HG02938 (cell line): ENCODE measurements around the gene SETD3.
A peak's percentile ranks its signal among the peaks of the same experiment; 100 is the strongest.

Experiments
- ATAC-seq: cut with Tn5 transposase; IDR thresholded peaks from one replicate; pipeline ENCODE4 v1.9.1; 2021; ENCODE audit warnings: mild to moderate bottlenecking, moderate library complexity; ENCODE audit not compliant: unreplicated experiment

SETD3 gene

DNA sequence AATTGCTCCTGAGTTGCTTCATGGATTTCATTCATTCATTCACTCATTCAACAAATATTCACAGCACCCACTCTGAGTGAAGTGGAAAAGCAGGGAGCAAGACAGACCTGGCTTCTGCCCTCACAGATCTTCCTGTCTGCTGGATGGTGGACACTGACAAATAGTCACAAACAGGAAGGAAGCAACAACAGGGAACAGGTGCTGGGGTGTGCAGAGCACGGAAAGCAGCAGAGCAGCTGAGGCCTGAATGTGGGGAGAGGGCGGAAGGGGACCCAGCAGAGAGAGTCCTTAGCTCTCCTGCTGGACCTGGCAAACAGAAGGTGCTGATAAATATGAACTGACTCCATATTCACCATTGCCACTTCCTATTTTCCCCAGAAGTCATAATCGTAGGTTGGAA, 54.4 kb downstream of the SETD3 start:
- no peak for ATAC-seq

DNA sequence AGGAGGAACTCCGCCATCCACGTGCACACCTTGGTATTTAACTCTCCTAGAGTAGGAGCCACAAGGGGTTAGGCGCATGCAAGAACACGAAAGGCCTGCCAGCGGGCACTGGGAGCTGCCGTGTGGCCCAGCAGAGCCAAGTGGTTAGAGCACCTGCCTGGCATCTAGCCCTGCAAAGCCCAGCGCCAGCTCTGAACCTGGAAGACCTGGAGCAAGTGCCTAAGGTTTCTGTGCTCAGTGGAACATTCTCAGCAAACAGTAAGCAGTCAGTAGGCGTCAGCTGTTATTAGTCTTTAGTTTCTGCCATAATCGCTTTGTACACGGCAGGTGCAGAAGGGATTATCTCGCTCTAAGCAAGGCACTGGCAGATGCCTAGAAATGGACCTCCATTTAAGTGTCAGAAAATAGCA, 55.4 kb downstream of the SETD3 start:
- ATAC-seq: no peak

DNA sequence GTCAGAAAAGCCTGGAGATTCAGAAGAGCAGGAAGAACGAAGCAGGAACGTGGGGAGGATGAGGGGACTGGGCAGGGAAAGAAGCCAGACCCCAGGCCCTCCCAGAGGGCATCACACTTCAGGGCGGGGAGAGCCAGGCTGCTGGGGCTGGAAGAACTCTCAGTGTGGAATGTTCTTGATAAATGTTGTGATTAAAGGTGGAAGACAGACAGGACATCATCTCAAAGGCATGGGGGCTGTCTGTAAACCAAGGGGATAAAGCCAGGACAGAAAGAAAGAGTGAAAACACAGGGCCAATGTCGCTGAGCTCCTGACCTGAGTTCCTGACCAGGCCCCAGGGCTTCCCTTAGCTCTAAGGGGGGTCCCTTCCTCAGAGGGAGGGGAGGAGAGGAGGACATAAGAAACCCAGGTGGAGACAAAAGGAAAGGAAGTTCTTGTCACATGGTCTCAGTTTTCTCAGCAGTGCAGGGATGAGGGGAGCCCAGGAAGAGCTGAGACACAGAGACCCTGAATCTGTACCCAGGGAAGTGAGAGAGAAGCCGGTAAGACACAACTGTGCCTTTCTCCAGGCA, 56.3 kb downstream of the SETD3 start:
- no peak for ATAC-seq

DNA sequence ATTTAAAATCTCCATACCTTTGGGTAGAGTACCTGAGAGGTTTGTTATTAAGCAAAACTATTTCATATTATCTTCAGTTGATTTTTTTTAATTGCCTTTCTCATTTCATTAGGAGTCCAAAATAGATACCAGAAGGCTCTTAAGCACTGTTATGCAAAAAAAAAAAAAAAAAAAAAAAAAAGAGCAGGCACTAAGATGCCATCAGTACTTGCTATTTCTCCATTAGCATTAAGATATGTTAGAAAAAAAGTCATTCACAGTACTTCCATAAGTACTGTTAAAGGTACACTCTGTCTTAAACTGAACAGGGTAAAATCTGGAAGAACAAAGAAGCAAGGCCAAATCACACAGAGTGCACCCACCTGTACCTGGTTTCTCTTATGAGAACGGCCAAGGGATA, 57.2 kb downstream of the SETD3 start:
- ATAC-seq: no peak

DNA sequence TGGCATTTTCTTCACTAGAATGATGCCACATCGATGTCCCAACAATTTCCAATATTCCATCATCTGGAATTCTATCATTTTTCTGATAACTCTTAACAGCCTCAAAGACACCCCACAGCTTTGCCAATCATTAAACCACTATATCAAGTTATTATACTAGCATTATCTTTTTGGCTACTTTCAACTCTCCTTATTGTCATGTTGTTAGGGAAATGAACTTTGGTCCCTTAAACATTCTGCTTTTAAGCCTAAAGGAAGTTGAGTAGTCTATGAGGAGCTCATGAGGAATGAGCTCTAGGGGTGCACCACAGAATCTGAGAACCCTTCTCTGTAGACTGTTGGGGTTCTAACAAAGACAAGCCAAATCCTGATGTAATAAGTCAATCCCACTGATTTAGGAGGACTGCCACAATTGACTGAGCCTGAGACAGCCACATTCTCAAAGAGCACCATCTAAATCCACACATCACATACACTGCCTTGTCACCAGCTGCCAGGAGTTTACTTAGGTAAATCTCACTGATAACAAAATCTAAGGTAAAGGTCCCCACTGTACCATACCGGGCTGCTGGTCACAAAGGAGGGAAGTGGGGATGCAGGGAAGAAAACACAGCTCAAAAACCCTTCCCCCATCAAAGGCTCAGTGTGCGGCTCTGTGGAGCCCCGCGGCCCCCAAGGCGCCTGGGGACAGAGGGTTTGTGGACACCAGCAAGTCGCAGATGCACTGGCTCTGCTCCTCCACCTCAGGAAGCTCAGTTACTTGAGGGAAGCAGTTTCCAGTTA, 58.2 kb downstream of the SETD3 start:
- ATAC-seq: no peak

DNA sequence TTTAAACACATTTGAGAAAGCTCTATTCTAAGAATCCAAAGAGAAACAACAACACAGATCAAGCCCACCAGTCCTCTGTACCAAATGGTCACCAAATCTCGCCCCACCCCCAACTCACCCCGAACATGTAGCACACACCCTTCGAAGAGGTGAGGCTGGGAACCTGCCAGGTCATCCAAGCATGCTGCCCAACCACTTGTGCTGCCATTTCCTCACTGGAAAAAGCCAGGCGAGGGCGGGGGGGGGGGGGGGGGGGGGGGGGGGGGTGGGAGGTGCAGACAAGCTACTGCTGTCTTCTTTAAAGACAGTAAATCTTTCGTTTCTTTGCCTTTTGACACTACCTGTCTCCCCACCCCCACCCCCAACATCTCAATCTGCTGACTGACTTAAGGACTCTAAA, 59.9 kb downstream of the SETD3 start:
- no peak for ATAC-seq

DNA sequence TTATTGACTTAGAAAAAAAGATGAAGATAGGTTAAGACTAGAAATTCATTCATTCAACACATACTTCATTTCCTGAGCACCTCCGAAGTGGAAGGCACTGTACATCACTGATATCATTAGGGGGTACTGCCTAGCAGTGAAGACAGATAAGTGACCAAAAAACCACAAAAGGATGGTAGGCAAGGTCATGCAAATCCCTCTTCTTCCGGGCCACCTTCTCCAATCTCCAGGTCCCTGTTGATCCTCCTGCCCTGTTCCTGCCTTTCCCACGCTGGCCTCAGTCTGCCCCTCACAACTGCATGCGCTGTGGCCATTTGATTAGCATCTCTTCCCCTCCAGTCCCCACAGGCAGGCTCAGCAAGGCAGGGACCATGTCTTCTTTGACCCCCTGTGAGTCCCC, 60.8 kb downstream of the SETD3 start:
- no peak for ATAC-seq

DNA sequence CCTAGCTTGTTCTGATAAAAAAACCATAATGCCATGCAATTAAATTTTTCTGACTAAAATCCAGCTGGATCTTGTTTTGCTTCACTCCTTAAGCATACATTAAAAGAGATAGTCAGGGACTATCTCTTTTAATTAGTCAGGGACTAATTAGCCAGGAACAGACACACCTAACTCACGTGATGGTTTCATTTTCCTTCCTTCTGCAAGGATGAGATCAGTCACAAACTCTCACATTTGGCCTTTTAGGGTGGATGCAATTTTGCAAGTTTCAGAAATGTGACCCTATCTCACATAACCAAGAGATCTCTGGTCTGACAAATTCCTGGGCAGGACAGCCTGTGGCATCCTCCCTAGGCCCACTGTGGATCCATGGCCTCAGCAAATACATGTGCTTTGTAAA, 62.4 kb downstream of the SETD3 start:
- ATAC-seq: no peak

DNA sequence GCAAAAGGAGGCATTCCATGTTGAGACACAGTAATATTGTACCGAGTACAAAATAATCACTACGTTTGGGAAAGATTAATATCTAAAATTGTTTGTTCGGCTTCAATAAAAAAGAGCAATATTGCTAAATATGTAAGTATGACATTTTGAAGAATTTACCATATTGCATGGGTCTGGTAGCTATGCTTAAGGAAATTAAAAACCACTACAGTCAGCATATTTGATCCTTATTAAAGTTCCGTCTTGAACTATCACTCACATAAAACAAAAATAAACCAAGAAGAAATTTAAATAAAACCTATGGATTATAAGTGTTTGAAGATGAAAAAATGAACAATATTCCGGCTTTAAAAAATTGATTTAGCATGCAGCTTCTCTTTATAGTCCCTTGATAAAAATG, 63.8 kb downstream of the SETD3 start:
- ATAC-seq: no peak

DNA sequence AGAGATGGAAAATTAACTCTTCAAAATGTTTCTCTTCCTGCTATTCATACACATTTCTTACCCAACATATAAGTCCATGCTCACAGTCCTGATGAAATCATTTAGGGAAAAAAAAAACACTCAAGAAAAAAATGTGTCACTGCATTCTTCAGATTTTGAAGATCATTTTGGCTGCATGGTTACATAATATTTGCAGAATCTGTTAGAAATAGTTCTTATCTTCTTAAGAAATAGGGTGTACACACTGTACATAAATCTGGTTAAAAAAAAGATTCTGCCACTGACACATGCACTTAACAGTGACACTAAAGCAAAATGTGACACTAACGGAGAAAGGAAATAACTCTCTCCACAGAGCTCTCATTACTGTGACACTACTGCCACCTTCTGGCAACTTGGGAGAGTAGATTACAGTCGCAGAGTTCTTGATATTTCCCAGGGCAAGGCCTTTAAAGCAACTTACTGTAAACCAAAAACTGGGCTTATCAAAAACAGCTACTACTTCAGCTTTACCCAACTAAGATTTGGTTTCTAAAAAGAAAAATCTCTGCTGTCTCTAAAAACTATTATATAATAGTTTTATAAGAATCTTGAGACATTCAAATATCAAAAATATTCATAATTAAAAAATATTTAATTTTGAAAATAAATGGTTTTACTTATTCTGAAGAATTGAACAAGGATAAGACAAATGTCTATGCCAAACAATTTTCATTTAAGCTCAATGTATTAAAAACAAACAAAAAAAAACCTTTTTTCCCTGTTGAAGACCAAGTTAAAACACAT, 65.0 kb downstream of the SETD3 start:
- ATAC-seq: peak; percentile 95

DNA sequence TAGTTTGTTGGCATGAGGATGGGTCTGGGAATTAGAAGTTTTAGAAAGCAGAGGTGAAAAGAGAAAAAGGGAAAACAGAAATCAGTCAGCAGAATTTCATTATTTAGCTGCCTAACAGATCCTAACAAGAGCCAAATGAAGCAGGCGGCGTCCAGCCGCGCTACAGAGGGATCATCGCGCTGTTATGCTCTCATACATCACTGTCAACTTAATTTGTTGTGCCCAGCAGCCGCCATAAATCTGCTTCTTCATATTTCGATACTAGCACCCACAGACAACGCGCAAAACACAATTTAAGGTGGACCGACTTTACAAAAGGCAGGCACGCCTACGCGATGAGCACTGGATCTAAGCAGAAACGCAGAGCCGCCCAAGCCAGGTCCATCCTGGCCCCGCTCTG, 66.7 kb downstream of the SETD3 start:
- no peak for ATAC-seq

DNA sequence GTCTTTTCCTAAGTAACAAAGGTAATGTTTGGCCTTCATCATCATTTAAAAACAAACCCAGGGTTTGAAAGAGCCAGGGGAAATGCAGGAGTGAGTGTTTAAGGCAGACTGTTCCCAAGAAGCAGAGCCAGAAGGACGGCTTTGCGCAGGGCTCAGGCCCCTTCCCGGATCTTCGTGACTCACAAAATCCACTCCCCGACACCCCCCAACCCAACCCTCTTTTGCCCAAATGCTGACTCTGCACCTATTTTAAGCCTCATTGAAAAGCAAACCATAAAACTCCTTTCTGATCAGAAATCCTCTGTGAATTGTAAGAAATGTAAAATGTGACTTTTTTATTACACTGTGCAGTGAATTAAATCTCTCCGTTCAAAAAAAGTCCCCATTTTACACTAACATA, 67.5 kb downstream of the SETD3 start:
- no peak for ATAC-seq

DNA sequence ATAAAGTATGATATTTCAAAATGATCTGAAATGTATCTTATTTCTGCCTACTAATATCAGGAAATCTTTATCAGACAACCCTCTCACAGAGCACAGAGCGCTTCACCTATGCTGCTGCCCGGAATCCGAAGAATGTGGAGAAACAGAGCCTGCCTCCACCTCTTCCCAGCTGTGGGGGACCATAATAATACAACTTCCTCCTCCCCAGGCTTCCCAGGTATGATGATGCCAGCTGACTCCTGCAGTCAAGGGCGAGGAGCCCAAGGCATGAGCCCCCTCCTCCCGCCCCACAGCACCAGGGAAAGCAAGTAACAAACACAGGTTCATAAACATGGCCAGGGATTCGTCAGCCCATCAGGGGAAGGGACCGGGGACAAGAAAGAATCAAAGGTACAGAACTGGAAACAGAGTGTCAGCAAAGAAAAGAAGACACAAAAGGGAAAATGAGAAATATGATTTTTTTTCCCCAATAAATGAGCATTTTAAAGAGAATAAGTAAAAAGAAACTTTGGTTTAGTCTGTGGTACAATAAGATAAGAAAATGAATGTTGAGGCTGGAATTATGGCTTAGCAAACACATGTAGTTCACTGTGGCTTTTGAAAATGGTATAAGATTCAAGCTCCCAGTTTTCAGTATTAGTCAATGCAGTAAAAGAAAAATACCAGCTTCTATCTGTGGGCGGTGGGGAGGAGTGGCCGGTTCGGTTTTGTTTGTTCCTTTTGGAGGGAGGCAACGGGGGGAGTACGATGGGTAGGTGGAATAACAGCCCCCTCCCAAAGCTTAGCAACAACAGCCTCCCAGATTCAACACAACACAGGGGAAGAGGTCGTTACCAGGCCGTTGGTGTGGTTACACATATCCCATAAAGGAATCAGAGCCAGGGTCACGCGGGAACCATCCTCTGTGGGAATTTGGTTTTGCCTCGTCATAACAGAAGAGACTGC, 68.3 kb downstream of the SETD3 start:
- no peak for ATAC-seq

DNA sequence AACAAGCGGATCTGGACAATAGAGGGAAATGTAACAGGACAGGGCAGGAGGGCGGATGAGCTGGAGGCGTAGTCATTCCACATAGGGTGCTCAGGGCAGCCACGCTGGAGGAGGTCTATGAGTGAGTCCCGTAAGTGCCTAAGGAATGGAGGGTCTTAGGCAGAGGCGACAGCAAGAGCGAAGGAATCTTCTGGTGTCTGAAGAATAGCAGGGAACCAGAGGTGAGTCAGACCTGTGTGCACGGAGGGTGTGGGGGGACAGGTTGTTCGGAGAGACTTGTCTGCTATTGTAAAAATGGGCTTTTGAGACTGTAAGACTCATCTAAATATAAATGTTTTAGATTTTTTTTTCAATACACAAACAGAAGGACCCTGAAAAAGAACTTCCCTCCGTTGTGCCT, 70.6 kb downstream of the SETD3 start:
- no peak for ATAC-seq

DNA sequence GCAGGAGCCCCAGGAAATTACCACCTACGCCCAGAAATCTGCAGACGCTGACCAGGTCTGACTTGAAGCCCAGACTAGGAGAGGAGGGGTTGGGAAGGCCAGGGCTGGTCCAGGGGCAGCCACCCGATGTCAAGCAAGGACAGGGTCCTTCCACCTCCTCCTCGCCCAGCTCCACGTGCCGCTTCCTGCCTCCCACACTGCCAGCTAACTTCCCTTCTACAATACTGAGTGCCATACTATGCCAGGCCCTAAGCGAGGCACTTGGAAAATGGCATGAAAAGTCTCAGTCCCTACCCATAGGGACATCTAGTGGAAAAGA, 71.7 kb downstream of the SETD3 start:
- no peak for ATAC-seq

DNA sequence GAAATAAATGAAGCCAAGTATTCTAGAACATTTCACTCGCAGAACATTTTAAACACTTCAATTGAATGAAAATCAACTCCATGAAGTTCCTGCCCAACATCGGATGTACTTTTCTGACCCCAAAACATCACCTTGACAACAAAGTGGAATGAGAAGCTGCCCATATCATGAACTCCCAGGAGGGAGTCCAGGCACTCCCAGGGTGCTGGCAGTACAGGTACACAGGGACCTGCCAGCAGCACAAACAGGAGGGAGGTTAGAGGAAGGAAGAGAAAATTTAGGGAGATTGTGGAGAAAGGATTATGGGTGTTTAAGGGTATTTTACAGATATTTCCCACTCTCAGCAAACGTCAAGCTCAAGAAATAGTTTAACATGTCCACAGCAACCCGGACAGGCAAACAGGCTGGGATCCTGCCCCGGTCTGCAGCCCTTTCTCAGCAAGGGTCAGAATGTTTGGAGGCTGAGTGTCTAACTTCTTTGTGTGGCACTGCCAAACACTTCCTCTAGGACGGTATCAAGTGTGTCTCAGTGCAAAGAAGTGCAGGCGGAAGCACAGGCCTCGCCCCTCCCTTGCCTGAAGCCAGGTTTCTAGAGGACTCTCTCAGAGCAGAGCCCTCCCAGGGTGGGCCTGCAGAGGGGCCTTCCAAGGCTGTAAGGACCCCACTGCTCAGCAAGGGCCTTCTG, 72.2 kb downstream of the SETD3 start:
- no peak for ATAC-seq

DNA sequence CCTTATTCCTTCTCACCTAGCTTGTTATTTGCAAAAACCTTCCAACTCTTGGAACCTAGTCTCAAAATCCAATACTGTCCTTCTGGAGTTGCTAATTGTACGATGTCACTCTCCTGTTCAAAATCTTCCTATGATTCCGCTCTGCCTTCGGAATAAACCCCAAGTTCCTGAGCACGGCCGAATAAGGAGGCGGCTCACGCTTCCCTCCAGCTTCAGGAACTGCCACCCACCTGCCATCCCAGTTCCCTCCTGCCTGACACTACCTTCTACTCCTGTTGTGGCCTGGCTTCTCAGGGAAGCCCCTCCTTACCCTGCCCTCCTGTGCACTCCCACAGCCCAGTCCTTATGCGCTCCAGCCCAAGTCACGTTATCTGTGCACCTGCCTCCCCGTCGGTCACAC, 73.2 kb downstream of the SETD3 start:
- ATAC-seq: no peak

DNA sequence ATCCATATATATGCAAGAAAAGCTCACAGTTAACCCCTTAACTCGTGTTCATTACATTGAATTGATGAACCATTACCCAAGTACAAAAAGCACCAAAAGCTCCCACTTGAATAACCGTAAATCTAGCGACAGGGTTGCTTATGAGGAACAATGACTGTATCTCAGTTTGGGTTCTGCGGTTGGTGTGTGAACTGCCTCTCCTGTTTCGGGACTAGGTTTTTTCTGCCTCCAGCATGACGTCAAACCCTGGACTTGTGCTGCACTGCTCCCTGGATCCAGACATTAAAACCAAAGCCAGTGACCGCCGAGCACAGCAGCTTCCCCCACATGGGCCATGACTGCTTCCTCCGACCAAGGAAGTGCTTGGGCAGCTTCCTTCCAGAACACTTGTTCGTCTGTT, 77.7 kb downstream of the SETD3 start:
- no peak for ATAC-seq

DNA sequence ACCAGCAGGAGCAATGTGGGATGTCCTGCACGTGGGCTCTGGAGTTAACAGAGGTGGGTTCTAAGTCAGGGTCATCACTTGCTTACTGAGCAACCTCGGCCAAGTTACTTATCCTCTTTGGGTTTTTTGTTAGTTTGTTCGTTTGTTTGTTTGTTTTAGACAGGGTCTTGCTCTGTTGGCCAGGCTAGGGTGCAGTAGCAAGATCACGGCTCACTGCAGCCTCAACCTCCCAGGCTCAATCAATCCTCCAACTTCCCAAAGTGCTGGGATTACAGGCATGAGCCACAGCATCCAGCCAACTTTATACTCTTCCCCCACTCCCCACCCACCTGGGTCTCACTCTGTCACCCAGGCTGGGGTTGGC, 78.4 kb downstream of the SETD3 start:
- no peak for ATAC-seq

DNA sequence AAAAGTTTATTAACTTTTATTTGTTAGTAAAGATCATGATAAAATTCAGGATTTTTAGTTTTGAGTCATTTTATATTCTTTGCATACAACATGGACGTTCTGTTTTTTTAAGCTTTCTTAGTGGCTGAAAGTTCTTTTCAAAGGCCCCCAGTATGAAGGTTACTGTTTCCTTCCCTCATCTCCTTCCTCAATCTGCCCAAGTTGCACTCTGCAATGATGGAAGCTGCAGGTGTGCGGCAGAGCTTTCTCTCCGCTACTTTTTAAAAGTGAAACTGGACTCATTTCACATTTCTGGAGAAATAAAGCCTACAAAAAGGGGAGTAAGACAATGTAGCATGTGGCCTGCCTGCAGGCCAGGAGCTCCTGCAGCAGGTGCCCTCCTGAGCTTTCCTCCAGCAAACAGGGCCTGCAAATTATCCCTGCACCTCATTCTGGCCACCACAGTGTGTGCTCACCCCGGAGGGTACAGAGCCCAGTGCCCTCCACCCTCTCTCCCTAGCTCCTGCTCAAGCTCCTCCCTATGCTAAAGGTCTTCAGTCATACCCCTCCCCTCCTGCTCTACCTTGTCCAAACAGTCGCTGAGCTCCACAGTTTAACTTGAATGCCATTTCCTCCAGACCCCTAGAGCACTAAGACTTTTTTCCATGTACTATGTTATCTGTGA, 78.9 kb downstream of the SETD3 start:
- ATAC-seq: no peak
